HG02623 (cell line): Measurements from ENCODE around the gene MB.
"Not testable (repeated sequence)": the region's sequence is repeated elsewhere in the genome, so short reads cannot be mapped to it uniquely, and the experiment has no call there.

Experiments
- ATAC-seq: cut with Tn5 transposase; IDR thresholded peaks from one replicate; pipeline ENCODE4 v1.9.1; 2021; ENCODE audit warnings: moderate library complexity; ENCODE audit not compliant: unreplicated experiment

Gene MB

DNA sequence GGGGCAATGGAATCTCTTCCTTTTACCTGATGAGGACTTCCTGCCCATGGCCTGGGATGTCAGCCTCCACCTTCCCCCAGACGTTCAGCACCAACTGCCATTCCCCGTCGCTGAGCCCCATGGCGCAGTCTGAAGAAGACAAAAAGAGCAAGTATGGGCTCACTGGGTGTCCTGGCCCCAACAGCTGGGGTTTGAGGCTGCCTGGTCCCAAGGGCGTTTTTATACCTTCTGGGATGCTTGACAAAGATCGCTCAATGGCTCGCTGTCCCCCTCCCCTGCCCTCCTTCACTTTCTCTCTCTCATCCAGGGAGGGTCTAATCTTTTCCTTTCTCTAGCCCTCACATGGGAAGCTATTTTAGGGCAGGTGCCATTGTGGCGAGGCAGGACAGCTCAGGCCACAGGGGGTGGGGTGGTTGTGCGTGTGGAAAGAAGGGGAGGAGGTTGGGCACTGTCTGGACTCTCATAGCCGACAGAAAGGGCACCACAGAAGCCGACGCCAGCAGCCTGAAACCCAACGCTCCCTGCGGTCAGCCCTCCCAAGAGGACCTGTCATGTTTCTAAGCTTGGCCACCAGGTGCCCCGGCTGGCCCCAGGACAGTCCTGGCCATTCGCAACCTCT, at the start of gene MB:
Gene MB (minus strand): TSS at position 193 of the 619 bp plus-strand sequence. CDS start 72 bp downstream, at position 121.
- no peak for ATAC-seq

DNA sequence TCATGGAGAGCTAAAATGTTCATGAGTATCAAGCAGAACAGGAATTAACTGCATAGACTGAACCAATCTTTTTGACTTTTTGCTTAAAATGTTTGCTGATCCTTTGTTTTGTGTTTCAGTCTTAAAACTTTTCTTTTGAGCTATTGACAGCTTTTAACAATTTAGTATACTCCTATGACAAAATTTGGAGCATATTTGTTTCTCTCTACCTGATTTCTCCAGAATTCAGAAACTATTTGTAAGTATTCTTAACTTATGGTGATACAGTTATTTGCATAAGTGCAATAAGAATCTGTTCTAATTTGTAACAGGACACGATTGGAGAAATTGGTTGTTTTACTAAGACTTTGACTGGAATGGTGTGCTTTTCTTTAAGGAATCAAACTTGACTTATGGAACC, 49.6 kb upstream of the MB start:
- ATAC-seq, result not testable (repeated sequence)

DNA sequence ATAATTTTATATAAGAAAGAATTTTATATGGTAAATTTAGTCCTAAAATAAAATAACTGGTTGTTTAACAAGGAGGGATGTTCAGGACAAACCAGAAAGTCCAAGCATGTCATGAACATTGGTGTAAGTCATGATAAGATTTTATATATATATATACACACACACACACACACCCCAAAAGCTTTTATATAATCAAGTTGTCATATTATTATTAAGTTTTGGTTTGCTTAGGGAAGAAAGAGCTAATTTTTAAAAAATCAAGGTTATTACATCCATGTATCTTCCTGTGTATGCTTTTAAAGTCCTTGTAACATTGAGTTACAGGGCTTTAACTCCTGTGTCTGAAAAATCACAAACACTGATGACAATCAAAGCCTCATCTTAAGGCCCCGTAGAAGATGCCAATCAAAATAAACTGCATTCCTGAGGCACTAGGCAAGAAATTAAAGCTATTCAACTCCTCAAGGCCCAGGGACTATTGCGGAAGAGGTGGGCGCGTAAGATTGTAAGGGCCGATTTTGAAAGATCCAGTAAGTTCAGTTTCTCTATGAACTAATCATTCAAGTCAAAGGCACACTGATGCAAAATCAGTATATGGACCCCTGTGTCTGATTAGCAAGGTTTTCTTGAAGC, 47.9 kb upstream of the MB start:
- no peak for ATAC-seq

DNA sequence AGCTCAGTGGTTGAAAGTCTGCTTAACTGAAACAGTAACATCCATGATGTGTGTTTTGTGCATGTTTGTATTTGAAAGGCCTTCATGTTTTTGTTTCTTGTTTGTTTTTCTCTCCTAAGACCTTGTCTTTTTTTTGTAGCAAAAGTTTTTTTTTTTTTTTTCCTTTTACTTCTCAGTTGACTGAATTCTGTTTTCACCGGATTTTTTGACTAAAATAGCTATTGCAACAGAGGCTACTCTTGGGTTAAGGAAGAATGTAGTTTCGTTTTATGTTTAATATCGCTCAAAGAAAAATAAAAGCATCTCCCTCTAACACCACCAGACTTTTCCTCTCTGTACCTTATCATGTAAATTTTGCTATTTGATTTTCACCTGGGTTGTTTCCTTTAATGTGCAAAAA, 46.2 kb upstream of the MB start:
- no peak for ATAC-seq

DNA sequence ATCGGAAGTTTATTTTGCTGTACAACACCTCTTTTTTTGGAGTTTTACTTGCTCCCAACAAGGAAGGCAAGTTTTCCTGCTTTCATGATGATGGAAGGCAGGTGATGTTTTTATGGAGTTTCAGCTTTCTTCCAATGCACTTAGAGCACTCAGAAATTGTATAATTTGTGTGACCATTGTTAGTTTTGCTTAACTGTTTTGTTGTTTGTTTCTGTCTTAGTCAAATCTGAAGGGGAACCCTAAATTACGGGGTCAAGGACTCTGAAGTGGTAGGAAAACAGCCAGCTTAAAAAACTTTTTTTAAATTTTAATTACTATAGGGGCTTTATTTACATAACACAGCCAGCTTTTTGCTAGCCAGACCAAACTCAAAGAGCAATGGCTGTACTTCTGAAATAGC, 45.8 kb upstream of the MB start:
- no peak for ATAC-seq

DNA sequence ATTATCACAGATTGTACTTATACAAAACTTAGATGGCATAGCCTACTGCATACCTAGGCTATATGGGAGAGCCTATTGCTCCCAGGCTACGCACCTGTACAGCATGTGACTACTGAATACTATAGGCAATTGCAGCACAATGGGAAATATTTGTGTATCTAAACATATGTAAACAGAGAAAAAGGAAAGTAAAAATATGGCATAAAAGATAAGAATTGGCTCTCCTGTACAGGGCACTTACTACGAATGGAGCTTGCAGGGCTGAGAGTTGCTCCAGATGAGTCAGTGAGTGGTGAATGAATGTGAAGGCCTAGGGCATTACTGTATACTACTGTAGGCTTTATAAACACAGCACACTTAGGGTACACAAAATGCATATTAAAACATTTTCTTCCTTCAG, 44.3 kb upstream of the MB start:
- no peak for ATAC-seq

DNA sequence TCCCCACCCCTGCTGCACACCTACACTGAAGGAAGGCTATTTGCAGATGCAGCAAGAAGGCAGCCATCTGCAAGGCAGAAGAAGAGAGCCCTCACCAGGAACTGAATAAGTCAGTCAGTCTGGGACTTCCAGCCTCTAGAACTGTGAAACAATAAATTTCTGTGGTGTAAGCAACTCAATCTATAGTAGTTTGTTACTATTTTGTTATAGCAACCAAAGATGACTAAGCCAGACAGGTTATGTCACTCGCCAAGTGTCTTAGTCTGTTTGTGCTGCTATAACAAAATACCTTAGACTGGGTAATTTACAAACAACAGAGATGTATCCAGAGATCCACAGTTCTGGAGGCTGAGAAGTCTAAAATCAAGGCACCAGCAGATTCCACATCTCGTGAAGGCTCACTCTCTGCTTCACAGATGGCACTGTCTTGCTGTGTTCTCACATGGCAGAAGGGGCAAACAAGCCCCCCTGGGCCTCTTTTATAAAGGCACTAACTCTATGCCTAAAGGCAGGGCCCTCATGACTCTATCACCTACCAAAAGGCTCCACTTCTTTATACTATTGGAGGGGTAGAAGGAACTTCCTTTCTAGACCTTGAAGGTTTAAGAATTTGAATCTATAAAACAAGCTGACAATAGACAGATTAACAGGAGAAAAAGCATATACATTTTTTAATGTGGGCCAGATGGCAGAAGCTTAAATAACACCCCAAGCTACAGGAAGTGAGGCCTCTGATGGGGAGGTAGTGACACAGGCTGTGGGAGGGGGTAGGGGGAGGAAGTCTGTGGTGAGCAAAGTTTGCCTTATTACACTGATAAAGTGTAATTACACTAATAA, 43.4 kb upstream of the MB start:
- ATAC-seq, result no peak

DNA sequence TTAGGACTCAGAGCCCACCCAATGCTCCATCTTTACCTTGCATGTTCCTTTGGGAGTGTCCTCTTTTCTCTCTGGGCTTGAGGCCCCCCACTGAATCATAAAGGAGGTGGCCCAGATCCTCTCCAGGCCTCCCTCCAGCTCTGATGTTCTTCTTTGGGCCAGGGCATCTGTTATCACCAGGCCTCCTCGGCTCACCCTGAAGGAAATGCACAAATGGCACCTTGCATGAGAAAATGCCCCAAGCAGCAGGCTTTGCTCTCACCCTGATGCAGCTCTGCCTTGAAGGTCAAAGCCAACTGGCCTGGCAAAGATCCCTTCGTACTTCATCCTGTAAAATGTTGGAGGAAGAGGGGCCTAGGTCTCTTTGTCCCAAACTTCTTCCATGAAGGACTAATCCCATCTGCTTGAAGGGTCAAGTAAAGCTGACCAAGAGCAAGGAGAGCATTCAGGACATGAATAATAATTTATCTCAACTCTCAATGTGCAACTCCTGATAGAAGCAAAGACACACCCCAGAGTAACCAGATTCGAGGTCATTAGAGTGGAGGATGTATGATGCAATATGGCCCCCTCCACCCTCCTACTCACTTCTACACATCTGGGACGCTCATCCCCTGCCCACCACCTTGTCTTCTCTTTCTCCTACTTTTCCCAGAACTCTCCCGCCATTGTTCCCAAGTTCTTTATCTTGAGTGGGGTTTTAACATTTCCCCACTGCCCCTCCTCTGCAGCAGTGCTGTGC, 40.6 kb upstream of the MB start:
- ATAC-seq, result no peak

DNA sequence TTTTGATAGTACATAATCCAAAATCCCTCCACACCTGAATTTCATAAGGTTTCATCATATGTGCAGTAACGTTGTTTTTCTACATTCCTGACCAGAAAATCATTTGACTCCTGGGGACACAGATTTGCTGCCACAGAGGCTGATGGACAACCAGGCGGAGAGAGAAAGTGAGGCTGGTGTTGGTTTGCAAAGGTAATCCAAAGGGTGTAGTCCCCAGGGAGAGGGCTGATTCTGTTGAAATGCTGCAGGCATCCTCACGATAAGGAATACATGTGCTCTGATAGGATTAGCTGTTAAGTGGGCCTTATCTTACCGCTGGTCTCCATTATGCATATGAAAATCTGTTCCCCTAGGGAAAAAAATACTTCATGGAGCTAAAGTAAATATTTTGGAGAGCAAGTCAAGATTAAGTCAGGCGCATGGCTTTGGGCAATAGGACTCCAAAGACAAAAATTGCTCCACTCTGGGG, 39.2 kb upstream of the MB start:
- no peak for ATAC-seq

DNA sequence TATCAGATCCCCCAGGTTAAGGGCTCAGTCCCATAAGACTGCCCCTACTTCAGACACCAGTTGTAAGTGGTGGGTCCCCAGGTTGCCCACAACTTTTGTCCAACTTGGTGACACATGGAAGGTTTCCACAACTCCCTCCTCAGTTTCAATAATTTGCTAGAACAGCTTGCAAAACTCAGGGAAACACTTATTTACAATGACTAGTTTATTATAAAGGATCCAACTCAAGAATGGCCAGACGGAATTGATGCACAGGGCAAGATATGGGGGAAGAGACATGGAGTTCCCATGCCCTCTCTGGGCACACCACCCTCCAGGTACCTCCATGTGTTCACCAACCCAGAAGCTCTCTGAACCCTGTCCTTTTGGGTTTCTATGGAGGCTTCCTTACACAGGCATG, 36.7 kb upstream of the MB start:
- no peak for ATAC-seq

DNA sequence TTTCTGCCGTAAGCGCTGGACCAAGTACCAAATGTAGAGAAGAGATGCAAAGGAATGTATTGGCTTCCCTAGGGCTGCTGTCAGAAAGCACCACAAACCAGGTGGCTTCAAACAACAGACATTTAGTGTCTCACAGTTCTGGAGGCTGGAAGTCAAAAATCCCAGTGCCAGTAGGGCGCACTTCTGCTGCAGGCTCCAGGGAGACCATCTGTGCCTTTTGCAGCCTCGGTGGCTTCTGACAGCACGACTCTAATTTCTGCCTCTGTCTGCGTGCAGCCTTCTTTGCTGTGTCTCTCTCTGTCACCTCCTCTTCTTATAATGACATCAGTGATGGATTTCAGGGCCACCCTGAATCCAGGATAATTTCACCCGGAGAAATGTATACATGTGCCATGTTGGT, 34.0 kb upstream of the MB start:
- ATAC-seq, result no peak

DNA sequence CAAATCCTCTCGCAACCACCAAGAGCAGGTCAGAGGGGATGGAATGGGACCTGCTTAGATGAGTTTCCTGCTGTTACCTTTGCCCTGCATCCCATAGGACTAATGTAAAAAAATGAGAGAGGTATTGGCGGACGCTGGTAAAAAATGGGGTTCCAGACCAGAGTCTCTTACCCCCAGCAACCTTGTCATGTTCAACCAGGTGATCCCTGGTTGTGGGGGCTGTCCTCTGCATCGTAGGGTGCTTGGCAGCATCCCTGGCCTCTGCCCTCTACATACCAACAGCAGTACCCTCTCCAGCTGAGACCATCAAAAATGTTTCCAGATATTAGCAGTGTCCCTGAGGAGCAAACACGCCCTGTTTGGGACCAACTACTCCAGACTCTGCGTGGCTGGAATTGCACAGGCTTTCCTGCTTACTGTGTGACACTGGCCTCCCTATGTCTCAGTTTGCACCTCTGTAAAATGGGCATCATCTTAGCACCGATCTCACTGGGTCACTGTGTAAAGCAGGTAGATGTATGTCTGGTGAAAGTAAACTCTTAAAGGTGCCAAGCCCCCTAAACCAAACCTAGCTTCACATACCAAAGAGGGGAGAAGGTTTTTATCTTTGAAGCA, 32.6 kb upstream of the MB start:
- ATAC-seq, result no peak

DNA sequence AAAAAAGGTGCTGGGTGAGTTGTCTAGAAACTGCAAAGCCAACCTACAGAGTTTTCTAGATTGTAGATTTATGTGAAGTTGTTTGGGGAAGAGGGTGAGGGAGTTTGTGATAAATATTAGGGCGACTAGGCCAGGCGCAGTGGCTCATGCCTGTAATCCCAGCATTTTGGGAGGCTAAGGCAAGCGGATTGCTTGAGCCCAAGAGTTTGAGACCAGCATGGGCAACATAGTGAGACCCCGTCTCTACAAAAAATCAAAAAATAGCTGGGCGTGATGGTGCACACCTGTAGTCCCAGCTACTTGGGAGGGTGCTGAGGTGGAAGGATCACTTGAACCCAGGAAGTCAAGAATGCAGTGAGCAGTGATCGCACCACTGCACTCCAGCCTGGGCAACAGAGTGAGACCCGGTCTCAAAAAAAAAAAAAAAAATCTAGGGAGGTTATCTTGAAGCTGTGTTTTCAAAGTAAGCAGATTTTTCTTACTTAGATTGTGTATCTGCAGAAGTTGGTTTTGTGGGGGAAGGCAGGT, 32.0 kb upstream of the MB start:
- no peak for ATAC-seq

DNA sequence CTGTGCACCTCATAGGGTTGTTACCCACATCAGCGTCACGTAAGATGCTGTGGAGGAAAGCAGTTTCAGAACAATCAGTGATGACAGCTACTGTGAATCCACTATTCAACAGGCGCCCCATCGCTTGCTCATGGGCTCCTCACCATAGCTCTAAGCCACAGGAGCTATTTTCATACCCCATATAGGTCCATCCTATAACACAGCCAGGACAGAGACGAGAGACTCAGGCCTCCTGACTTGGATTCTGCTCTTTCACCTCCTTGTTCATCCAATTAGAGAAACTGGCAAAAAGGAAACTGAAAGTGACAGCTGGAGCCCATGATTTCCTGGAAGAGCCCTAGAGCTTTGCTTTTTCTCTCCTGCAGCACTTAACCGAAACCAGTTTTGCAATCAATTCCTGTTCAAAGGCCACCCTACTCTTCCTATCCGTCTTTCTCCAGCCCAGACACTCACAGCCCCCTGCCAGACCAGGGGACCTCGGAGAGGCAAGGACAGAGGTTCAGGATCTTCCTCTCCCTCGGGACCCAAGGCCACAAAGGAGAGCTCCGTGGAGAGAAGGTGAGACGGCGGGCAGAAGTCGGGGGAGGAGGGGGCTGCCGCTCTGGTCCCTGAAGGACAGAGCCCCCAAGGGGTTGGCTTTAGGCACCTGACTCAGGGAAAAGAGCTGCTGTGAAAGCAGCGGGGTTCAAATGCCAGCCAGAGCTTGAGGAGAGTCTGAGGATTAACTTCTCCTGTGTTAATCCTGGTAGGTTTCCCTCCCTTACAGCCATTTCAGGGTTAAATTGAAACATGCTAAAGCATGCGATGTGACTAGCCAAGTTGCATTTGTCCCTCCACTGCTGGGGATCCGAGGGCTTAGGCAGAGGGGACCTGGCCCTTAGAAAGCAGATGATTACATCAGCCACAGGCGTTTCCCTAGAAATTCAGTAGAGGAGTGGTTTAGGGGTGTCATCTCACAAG, 31.2 kb upstream of the MB start, which contains the start of gene APOL6:
Gene APOL6 (plus strand): TSS at position 381 of the 960 bp plus-strand sequence. CDS start 7,980 bp downstream, outside the sequence.
- no peak for ATAC-seq

DNA sequence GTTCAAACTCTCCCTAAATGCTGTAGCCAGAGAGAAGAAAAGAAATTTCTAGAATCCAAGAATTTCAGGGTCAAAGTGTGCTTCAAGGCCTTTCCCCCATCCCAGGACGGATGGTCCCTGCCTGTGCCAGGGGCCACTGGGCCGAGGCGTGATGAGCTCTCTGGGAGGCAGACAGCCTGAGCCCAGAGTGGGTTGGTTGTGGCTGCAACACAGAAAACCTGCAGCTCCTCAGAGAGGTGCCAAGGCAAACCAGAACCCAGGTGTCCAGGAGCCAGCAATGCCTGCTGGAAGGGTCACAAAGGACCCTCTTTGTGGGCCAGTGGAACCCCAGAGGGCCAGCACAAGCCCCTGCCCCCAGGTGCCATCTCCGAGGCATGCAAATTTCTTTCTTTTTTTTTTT, 28.5 kb upstream of the MB start:
- no peak for ATAC-seq

DNA sequence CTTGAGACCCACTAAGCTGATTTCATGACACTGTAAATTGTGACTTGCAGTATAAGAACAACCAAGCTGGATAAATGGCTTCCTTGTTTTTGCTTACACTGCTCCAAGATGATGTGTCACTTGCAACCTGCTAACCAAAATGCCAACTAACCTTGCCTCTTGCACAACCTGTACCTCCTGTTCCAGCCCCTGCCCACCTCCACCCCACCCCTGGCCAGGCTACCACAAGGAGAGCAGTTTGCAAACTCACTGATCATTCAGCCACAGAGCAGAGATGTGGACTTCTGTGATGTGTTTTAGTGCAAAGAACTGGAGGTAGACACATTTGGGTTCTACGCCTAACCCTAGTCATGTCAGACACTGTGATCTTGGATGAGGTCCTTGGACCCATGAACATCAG, 26.9 kb upstream of the MB start:
- no peak for ATAC-seq

DNA sequence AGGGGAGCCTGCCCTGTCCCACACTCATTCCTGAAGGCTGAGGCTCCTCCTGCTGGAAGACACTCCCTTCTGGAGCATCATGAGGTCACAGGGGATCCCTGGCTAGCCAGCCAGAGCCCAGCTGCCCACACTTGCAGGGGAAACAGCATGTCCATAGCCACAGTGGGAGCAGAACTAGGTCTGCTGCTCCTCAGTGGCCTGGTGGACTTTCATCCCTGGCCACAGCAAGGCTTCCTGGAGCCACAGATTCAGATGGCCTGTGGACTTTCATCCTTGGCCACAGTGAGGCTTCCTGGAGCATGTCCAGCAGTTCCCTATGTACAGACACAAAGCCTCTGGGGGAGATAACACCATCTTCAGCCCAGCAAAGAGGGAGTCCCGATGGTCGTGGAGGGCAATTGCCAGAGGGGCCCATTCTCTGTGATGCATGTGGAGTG, 25.2 kb upstream of the MB start:
- ATAC-seq, result no peak

DNA sequence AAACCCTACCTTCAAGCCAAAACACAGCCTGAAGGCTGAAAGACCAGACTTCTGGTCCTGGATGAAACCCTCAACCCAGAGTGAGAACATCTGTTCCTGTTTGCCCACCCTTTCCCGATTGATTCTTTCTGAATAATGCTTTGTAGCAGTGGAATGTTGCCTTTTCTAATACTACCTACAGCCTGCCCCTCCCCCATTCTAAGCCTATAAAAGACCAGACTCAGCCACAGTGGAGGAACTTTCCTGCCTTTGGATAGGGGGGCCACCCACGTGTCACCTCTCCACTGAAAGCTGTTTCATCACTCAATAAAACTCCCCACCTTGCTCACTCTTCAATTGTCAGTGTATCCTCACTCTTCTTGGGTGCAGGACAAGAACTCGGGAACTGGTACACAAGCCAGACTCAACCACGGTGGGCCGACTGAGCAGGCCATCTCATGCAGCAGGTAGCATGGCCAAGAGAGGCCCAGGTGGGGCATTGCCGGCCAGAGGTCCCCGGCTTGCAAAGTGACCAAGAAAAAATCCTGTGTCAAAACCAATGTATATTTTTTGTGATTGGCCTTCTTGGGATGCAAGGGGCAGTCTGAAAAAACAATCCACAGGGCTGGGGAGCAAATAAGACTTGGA, 24.5 kb upstream of the MB start:
- no peak for ATAC-seq

DNA sequence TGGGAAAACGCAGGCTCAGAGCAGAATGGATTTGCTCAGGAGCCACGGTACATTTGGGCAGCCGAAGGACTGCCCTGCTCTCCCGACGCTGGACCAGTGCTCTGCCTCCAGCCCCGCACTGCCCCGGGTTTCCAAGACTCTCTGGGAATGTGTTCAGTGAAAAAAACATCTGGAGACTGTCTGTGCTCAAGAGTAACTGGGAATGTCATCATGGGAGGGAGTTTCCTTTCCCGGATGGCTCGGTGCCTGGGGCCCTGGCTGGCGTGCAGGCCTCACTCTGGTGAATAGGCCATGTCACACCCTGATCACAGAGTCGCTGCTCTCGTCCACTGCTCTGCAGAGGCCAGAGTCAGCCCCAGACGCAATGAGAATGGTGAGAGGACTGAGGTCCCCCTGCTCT, 21.3 kb upstream of the MB start:
- no peak for ATAC-seq
